ENCODE data around the gene FAM163B. TPM values are rescaled to one million over a fixed set of nuclear protein-coding genes. Genes with fewer than 3 reads are reported as not detected.

FAM163B gene
- total RNA-seq, 1 donor from 2014 or later: not detected

DNA sequence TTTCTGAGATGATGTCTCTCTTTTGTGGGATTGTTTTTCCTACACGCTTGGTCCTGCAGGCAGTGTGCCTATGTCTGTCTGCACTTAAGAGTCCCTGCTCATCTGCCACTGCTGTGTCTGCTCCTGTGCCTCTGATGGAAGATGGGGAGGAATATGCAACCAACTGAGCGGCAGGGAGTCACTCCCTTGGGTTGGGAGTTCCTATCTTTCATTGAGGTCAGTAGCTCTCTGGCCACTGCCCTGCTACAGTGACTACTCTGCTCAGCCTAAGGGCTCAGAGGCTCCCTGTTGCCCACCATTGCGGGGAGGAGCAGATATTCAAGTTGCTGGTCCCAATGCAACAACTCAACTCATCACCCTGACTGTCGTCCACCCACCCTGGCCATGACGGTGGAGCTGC lies 13.4 kb upstream of the FAM163B start:
- H3K27ac ChIP-seq (ENCODE audit: low read depth, low read length): no peak overlapping the region
- H3K4me3 Mint-ChIP-seq (ENCODE audit: unreplicated experiment): no peak overlapping the region
- FAIRE-seq: no peak

DNA sequence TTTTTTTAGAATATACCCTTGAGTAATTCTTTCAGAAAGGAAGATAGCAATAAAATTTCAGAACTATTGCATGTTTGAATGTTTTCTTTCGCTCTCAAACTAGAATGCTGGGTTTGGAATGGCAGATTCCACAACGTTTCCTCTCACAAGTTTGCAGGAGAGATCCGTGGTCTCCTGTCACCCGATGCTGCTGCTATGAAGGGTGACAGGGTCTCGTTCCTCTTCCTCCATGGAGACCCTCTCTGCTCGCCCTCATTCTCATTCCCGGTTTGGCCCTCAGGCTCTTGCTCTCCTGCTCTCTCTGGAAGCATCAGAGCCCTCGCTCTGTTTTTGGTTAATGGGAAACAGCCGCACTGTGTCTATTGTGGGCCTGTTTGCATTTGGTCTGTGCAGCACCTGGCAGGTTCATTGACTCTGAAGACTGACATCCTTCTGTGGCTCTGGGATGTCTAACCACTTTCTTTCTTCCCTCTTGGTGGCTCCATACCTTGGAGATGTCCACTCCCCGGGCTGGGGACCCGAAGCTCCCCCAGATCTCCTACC lies 12.6 kb upstream of the FAM163B start:
- peaks cover 77% of the 10 kb centered on the region for H3K27me3 Mint-ChIP-seq (ENCODE audit: low read depth, unreplicated experiment)
- Histone ChIP-seq H3K27ac (ENCODE audit: low read depth, low read length) (no peak overlapping the region), H4K20me1 (ENCODE audit: insufficient read depth, low read length) (no peaks in the 10 kb centered on the region), H3K4me2 (ENCODE audit: low read length) (no peak overlapping the region), H3K79me2 (ENCODE audit: insufficient read depth, low read length) (no peaks in the 10 kb centered on the region), H3K4me3 (ENCODE audit: insufficient read depth, low read depth, low read length) (no peak overlapping the region), H3K4me1 (ENCODE audit: insufficient read depth, low read length) (no peaks in the 10 kb centered on the region), H3K27me3 (ENCODE audit: insufficient read depth, low read length) (peaks cover 31% of the 10 kb centered on the region), H2AFZ (ENCODE audit: low read depth, low read length) (no peak overlapping the region), H3K9ac (ENCODE audit: low read length) (no peak overlapping the region), H3K9me3 (ENCODE audit: insufficient read depth, low read depth, low read length) (peaks cover 4% of the 10 kb centered on the region), H3K36me3 (ENCODE audit: insufficient read depth, low read length) (no peaks in the 10 kb centered on the region)
- FAIRE-seq: no peak
- H3K4me3 Mint-ChIP-seq (ENCODE audit: unreplicated experiment): no peak overlapping the region
- no peak for DNase-seq (ENCODE audit: low read depth)
- peaks cover 3% of the 10 kb centered on the region for H3K4me1 Mint-ChIP-seq (ENCODE audit: low read depth, unreplicated experiment)
- H3K36me3 Mint-ChIP-seq (ENCODE audit: low read depth, unreplicated experiment): peaks cover 3% of the 10 kb centered on the region
- no peak overlapping the region for H3K27ac Mint-ChIP-seq (ENCODE audit: unreplicated experiment)
- no peak for TF ChIP-seq EZH2 (IDR thresholded peaks at IDR 0.05; ENCODE audit: insufficient read depth, low read length)
- TF ChIP-seq, protein P1, sequence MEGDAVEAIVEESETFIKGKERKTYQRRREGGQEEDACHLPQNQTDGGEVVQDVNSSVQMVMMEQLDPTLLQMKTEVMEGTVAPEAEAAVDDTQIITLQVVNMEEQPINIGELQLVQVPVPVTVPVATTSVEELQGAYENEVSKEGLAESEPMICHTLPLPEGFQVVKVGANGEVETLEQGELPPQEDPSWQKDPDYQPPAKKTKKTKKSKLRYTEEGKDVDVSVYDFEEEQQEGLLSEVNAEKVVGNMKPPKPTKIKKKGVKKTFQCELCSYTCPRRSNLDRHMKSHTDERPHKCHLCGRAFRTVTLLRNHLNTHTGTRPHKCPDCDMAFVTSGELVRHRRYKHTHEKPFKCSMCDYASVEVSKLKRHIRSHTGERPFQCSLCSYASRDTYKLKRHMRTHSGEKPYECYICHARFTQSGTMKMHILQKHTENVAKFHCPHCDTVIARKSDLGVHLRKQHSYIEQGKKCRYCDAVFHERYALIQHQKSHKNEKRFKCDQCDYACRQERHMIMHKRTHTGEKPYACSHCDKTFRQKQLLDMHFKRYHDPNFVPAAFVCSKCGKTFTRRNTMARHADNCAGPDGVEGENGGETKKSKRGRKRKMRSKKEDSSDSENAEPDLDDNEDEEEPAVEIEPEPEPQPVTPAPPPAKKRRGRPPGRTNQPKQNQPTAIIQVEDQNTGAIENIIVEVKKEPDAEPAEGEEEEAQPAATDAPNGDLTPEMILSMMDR (IDR thresholded peaks at IDR 0.05; ENCODE audit: insufficient read depth, low read depth, low read length): no peak
- peaks cover 25% of the 10 kb centered on the region for H3K9me3 Mint-ChIP-seq (ENCODE audit: unreplicated experiment)

More for the DNA sequence above, 13.4 kb upstream of the FAM163B start:
- peaks cover 77% of the 10 kb centered on the region for H3K27me3 Mint-ChIP-seq (ENCODE audit: low read depth, unreplicated experiment)
- no peak for DNase-seq (ENCODE audit: low read depth)
- H3K9me3 ChIP-seq (ENCODE audit: insufficient read depth, low read depth, low read length): peaks cover 4% of the 10 kb centered on the region
- H3K36me3 ChIP-seq (ENCODE audit: insufficient read depth, low read length): no peaks in the 10 kb centered on the region
- no peaks in the 10 kb centered on the region for H3K79me2 ChIP-seq (ENCODE audit: insufficient read depth, low read length)
- H3K4me1 ChIP-seq (ENCODE audit: insufficient read depth, low read length): no peaks in the 10 kb centered on the region
- no peak overlapping the region for H3K4me2 ChIP-seq (ENCODE audit: low read length)
- H4K20me1 ChIP-seq (ENCODE audit: insufficient read depth, low read length): no peaks in the 10 kb centered on the region
- no peak overlapping the region for H3K4me3 ChIP-seq (ENCODE audit: insufficient read depth, low read depth, low read length)
- H2AFZ ChIP-seq (ENCODE audit: low read depth, low read length): no peak overlapping the region
- peaks cover 3% of the 10 kb centered on the region for H3K36me3 Mint-ChIP-seq (ENCODE audit: low read depth, unreplicated experiment)
- H3K27me3 ChIP-seq (ENCODE audit: insufficient read depth, low read length): peaks cover 35% of the 10 kb centered on the region
- no peak overlapping the region for H3K9ac ChIP-seq (ENCODE audit: low read length)
- H3K27ac Mint-ChIP-seq (ENCODE audit: unreplicated experiment): no peak overlapping the region
- H3K9me3 Mint-ChIP-seq (ENCODE audit: unreplicated experiment): peaks cover 31% of the 10 kb centered on the region
- H3K4me1 Mint-ChIP-seq (ENCODE audit: low read depth, unreplicated experiment): peaks cover 3% of the 10 kb centered on the region
- no peak for TF ChIP-seq EZH2 (IDR thresholded peaks at IDR 0.05; ENCODE audit: insufficient read depth, low read length)
- TF ChIP-seq, protein P1 (IDR thresholded peaks at IDR 0.05; ENCODE audit: insufficient read depth, low read depth, low read length): no peak

DNA sequence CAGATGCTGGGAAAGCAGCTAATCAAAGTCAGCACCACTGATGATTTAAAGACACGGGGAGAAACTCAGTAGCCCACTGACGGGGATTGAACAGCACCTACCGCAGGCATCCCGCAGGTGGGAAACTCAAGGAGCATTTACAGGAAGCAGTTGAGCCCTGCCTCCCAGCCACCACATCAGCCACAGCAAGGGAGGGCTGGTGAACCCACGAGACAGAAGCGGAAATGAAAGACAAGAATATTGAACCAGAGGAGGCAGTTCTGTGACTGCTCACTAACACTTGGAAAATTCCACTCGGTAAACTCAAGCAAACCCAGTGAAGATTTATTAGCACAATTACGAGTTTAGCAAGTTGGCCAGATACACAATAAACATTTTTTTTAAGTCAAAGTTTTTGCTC lies 10.6 kb upstream of the FAM163B start:
- peaks cover 78% of the 10 kb centered on the region for H3K27me3 Mint-ChIP-seq (ENCODE audit: low read depth, unreplicated experiment)
- Histone ChIP-seq H3K36me3 (ENCODE audit: insufficient read depth, low read length) (no peaks in the 10 kb centered on the region), H3K9me3 (ENCODE audit: insufficient read depth, low read depth, low read length) (no peaks in the 10 kb centered on the region), H3K9ac (ENCODE audit: low read length) (no peak overlapping the region), H3K79me2 (ENCODE audit: insufficient read depth, low read length) (no peaks in the 10 kb centered on the region), H3K4me1 (ENCODE audit: insufficient read depth, low read length) (no peaks in the 10 kb centered on the region), H4K20me1 (ENCODE audit: insufficient read depth, low read length) (no peaks in the 10 kb centered on the region), H2AFZ (ENCODE audit: low read depth, low read length) (no peak overlapping the region), H3K27me3 (ENCODE audit: insufficient read depth, low read length) (peaks cover 42% of the 10 kb centered on the region), H3K4me3 (ENCODE audit: insufficient read depth, low read depth, low read length) (no peak overlapping the region), H3K27ac (ENCODE audit: low read depth, low read length) (no peak overlapping the region), H3K4me2 (ENCODE audit: low read length) (no peak overlapping the region)
- peaks cover 3% of the 10 kb centered on the region for H3K36me3 Mint-ChIP-seq (ENCODE audit: low read depth, unreplicated experiment)
- no peak overlapping the region for H3K27ac Mint-ChIP-seq (ENCODE audit: unreplicated experiment)
- TF ChIP-seq, protein P1 (IDR thresholded peaks at IDR 0.05; ENCODE audit: insufficient read depth, low read depth, low read length): no peak
- no peak for TF ChIP-seq EZH2 (IDR thresholded peaks at IDR 0.05; ENCODE audit: insufficient read depth, low read length)
- FAIRE-seq: no peak
- peaks cover 3% of the 10 kb centered on the region for H3K4me1 Mint-ChIP-seq (ENCODE audit: low read depth, unreplicated experiment)
- no peak for DNase-seq (ENCODE audit: low read depth)
- peaks cover 12% of the 10 kb centered on the region for H3K9me3 Mint-ChIP-seq (ENCODE audit: unreplicated experiment)
- H3K4me3 Mint-ChIP-seq (ENCODE audit: unreplicated experiment): no peak overlapping the region
